Chondrocyte (in vitro differentiated cells): ENCODE measurements around the gene RBM19. TPM values are rescaled to one million over a fixed set of nuclear protein-coding genes. Genes with fewer than 3 reads are reported as not detected.

Experiments
- DNase-seq: peaks from one replicate; pipeline ENCODE4 v3.0.0; 2021; ENCODE audit warnings: mixed read lengths, low spot score
- H3K27ac Mint-ChIP-seq: one replicate; pipeline ENCODE4 v1.8.0; 2021; ENCODE audit warnings: mild to moderate bottlenecking, moderate library complexity, mixed read lengths; ENCODE audit not compliant: unreplicated experiment
- H3K27me3 Mint-ChIP-seq: 2 replicates; pipeline ENCODE4 v1.8.0; 2021; ENCODE audit warnings: low read depth, mixed read lengths
- H3K36me3 Mint-ChIP-seq: 2 replicates; pipeline ENCODE4 v1.8.0; 2021; ENCODE audit warnings: low read depth, mixed read lengths
- H3K4me1 Mint-ChIP-seq: 2 replicates; pipeline ENCODE4 v1.8.0; 2021; ENCODE audit warnings: low read depth, mild to moderate bottlenecking, mixed read lengths
- H3K4me3 Mint-ChIP-seq: one replicate; pipeline ENCODE4 v1.8.0; 2021; ENCODE audit warnings: mild to moderate bottlenecking, moderate library complexity, mixed read lengths; ENCODE audit not compliant: unreplicated experiment
- H3K9me3 Mint-ChIP-seq: 2 replicates; pipeline ENCODE4 v1.8.0; 2021; ENCODE audit warnings: low read depth, mixed read lengths
- CTCF ChIP-seq: fragments of 200-600 bp; sonication (generic); IDR thresholded peaks from 2 replicates; pipeline ENCODE4 v1.5.0; 2021; ENCODE audit warnings: antibody characterized with exemption, mild to moderate bottlenecking, moderate library complexity
- total RNA-seq: library from RNA; stranded (reverse); gene quantifications from 3 replicates; pipeline ENCODE4 v1.2.1, GENCODE V29; 2021

The RBM19 gene
- total RNA-seq, 1 donor from 2014 or later, result 16.2 TPM

GRCh38 chr12:113852264-113852663, 113.9 kb downstream of the RBM19 start:
- H3K27me3 Mint-ChIP-seq, result no peaks in the 10 kb centered on the region
- peaks cover 12% of the 10 kb centered on the region for H3K36me3 Mint-ChIP-seq
- no peaks in the 10 kb centered on the region for H3K9me3 Mint-ChIP-seq
- DNase-seq, result no peak
- H3K4me1 Mint-ChIP-seq, result peaks cover 8% of the 10 kb centered on the region
- TF ChIP-seq CTCF, result no peak
- no peak overlapping the region for H3K27ac Mint-ChIP-seq
- H3K4me3 Mint-ChIP-seq, result no peak overlapping the region

GRCh38 chr12:113850309-113851056, 115.6 kb downstream of the RBM19 start:
- no peaks in the 10 kb centered on the region for H3K9me3 Mint-ChIP-seq
- DNase-seq, result no peak
- no peaks in the 10 kb centered on the region for H3K27me3 Mint-ChIP-seq
- no peak overlapping the region for H3K4me3 Mint-ChIP-seq
- peaks cover 2% of the 10 kb centered on the region for H3K36me3 Mint-ChIP-seq
- peaks cover 8% of the 10 kb centered on the region for H3K4me1 Mint-ChIP-seq
- no peak overlapping the region for H3K27ac Mint-ChIP-seq
- no peak for TF ChIP-seq CTCF

- H3K9me3 Mint-ChIP-seq, result no peaks in the 10 kb centered on the region
- H3K27me3 Mint-ChIP-seq, result no peaks in the 10 kb centered on the region
- no peak overlapping the region for H3K4me3 Mint-ChIP-seq
- H3K4me1 Mint-ChIP-seq, result peaks cover 8% of the 10 kb centered on the region
- peaks cover 6% of the 10 kb centered on the region for H3K36me3 Mint-ChIP-seq
- TF ChIP-seq CTCF, result no peak
- DNase-seq, result no peak
- H3K27ac Mint-ChIP-seq, result no peak overlapping the region
These were observed 118.3 kb downstream of the RBM19 start for GRCh38 chr12:113847856-113848255.

- no peak for DNase-seq
- peaks cover 8% of the 10 kb centered on the region for H3K4me1 Mint-ChIP-seq
- no peak for TF ChIP-seq CTCF
- no peak overlapping the region for H3K4me3 Mint-ChIP-seq
- H3K9me3 Mint-ChIP-seq, result no peaks in the 10 kb centered on the region
- H3K27me3 Mint-ChIP-seq, result no peaks in the 10 kb centered on the region
- H3K36me3 Mint-ChIP-seq, result peaks cover 11% of the 10 kb centered on the region
- no peak overlapping the region for H3K27ac Mint-ChIP-seq
These were observed 119.0 kb downstream of the RBM19 start for GRCh38 chr12:113846883-113847755.

- no peaks in the 10 kb centered on the region for H3K27me3 Mint-ChIP-seq
- H3K4me1 Mint-ChIP-seq, result peaks cover 8% of the 10 kb centered on the region
- H3K36me3 Mint-ChIP-seq, result peaks cover 11% of the 10 kb centered on the region
- DNase-seq, result no peak
- TF ChIP-seq CTCF, result no peak
- no peaks in the 10 kb centered on the region for H3K9me3 Mint-ChIP-seq
- no peak overlapping the region for H3K27ac Mint-ChIP-seq
- H3K4me3 Mint-ChIP-seq, result no peak overlapping the region
These were observed 120.0 kb downstream of the RBM19 start for GRCh38 chr12:113845900-113846674.
